Hematopoietic multipotent progenitor cell treated with erythropoietin and hydrocortisone succinate and interleukin-3 and kit ligand, for 17 days (in vitro differentiated cells): ENCODE measurements around the gene MYO1A.
"Not testable (repeated sequence)": the region's sequence is repeated elsewhere in the genome, so short reads cannot be mapped to it uniquely, and the experiment has no call there.

Source experiments
- DNase-seq: peaks from one replicate; pipeline ENCODE4 v3.0.0-alpha.2; 2015; ENCODE audit warnings: low spot score

Gene MYO1A

DNA sequence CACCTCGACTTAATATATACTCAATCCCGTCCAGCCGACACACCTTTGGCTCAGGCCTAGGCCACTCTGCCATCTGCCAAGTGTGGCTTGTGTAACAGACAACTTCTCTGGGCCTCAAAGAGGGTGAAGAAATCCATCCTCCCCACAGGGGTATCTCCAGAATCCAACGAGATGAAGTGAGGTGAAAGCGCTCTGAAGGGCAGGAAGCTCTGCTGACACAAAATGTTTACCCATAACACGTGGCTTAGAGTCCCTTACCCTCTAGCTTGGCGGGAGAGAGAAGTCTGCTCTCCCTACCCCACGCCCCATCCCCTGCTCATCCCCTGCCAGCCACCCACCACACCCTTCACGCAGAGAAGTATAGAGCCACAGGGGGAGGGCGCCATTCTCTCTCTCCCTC lies 56.6 kb downstream of the MYO1A start:
- no peak for DNase-seq

DNA sequence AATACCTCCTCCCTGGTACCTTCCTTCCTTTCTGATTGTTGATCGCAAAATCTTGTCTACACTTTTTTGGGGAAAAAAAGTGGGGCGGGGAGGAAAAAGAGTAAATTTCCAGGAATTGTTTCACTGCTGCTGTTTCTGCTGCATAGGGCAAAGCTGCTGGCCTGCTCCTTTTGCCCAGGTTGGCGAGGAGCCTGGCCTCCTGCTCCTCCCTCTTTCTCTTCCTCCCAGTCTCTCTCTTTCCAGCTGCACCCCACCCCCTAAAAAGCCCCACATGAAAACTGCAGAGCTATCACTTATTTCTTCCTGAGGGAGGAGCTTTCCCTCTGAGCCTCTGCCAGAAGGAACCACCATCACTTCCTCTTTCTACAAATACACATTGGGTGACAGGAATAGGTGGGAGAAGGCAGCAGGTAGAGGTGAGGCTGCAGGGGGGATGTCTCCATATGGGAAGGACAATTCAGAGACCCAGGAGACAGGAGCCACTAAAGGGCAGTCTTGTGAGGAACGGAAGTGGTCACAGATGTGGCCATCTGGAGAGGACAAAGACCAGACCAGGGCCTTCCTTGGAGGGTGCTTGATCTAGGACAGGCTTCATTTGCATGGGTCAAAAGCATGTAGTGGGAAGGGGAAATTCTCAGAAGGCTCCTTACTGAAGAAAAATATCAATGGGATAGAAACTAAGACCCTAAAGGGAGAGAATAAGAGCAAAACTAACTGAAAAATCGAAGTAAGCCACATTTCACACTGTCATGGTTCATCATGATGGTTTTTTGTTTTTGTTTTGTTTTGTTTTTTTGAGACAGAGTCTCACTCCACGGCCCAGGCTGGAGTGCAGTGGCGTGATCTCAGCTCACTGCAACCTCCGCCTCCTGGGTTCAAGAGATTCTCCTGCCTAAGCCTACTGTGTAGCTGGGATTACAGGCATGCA lies 58.3 kb downstream of the MYO1A start:
- DNase-seq, result no peak

DNA sequence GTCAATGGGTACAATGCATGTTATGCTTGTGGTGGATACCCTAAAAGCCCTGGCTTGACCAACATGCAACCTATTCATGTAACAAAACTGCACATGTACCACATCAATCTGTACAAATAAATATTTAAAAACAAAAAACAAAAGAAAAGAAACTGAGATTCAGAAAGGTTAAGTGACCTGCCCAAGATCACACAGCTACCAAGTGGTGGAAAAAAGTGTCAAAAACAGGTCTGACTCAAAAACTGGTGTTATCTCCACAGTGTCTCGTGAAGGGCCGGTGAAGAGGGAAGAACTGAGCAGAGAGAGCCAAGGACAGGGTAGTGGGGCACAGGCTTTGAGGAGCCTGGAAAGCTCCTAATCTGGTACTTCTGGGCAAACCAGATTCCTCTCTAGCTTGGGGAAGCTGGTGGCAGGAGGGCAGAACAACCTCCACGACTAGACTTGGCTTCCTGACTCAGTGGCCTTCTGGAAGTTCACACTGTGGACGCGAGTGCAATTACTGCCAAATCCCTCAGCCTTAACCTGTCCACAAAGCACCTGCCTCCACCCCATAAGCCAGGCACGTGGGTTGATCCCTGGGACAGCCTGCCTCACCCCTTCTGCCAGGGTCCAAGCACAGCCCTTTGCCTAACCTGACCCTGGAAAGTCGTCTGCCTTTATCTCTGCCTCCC lies 59.1 kb downstream of the MYO1A start:
- DNase-seq, result no peak

DNA sequence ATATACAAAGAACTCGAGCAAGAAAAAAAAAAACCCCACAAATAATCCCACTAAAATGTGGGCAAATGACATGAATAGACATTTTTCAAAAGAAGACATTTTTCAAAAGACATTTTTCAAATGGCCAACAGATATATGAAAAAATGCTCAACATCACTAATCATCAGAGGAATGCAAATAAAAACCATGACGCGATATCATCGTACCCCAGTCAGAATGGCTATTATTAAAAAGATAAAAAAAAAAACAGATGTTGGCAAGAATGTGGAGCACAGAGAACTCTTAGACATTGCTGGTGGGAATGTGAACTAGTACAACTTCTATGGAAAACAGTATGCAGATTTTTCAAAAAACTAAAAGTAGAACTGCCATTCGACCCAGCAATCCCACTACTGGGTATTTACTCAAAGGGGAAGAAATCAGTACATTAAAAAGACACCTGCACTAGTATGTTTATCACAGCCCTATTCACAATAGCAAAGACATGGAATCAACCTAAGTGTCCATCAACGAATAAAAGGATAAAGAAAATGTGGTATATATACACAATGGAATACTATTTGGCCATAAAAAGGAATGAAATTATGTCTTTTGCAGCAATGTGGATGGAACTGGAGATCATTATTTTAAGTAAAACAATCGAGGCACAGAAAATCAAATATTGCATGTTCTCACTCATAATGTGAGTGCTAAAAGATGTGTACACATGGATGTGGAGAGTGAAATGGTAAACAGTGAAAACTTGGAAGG lies 59.9 kb downstream of the MYO1A start:
- no peak for DNase-seq

DNA sequence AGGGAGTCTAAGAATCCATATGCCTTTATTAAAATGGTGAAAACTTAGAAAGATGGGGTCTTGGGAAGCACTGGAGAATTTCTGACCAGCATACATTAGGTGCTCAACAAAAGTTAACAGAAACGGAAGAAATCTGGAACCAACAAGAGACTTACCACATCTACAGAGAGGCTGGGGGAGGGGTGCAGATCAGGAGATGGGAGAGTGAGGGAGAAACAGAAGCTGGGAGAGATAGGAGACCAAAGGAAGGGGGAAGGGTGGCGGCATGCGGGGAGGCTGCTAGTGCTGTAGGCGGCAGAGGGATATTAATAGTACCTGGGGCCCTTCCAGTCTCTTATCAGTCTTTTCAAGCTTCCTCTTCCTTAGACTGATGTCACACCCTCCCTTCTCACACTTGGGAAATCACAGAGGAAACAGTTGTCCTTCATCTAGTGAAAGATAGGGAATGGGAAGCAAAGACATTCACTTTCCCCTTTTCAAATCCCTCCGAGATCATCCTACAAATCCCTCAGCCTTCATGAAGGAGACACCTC lies 61.7 kb downstream of the MYO1A start:
- peak; percentile 29 for DNase-seq

DNA sequence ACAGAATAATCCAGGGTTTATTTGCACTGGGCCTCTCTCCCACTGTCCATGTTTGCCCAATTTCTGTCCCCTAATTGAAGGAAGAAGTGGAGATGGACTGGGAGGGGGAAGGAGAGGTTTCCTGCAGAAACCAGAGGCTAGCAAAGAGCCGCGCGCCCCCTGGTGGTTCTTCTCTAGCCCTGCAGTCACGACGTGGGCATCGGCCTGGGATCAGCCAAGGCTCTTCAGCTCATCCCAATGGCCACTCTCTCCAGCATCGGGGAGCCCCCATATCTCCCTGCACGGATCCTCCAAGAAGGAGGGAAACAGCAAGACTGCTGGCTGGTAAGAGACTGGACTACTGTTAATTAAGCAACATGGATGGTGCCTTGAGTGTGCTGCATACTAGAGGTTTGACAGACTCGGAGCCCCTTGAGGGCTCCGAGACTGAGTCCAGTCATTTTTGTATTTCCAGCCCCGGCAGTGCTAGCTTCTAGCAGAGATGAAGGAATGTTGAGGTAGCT lies 62.3 kb downstream of the MYO1A start:
- DNase-seq, result peak; percentile 83

DNA sequence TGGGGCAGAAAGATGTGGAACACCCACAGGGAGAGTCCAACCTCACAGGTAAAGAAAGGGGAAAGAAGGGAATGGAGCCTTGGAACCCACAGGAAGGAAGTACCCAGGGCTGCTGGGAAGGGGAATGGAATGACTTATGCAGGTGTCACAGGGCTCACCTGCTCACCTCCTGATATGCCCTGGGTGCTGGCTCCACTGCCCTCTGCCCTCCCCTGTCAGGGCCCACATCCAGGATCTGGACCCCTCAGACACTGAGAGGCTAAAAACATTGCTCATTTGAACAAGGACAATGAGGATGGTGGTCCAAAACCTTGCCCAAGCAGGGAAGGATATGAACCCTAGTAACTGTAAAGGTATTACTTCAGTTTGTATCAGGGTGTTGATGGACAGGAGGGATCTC lies 62.9 kb downstream of the MYO1A start:
- peak; percentile 11 for DNase-seq

DNA sequence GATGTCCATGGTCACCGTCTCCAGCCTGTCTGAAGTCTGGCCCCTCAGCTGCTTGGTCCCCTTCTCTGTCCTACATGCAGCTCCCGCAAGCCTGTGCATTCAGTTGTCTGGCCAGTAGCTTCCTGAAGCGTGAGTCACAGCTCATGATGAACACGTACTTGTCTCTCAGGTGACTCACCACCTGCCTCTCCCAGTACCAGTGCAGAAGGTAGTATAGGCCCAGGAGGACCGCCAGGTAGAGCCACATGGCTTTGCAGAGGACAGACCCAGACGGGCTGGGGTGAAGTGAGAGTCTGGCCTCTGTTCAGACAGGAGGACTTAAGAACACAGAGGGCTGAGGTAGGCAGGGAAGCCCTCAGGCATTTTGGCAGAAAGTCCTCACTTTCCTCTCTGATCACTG lies 64.2 kb downstream of the MYO1A start:
- not testable (repeated sequence) for DNase-seq

DNA sequence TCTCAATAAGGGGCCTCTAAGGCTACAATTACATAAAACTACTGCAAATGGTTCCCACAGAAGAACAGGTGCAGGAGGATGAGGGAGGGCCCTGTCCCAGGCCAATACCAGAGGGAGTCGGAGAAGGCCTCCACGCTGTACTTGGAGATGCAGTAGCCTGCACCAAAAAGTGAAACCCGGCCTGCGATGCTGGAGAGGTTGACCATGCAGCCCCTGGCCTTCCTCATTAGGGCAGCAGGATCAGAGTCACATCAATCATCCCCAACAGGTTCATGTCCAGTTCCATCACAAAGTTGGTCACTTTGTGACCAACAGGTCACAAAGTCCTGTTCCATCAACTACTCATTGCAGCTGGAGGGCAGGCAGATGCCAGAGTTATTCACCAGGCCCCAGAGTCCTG lies 66.5 kb downstream of the MYO1A start:
- DNase-seq, result no peak

DNA sequence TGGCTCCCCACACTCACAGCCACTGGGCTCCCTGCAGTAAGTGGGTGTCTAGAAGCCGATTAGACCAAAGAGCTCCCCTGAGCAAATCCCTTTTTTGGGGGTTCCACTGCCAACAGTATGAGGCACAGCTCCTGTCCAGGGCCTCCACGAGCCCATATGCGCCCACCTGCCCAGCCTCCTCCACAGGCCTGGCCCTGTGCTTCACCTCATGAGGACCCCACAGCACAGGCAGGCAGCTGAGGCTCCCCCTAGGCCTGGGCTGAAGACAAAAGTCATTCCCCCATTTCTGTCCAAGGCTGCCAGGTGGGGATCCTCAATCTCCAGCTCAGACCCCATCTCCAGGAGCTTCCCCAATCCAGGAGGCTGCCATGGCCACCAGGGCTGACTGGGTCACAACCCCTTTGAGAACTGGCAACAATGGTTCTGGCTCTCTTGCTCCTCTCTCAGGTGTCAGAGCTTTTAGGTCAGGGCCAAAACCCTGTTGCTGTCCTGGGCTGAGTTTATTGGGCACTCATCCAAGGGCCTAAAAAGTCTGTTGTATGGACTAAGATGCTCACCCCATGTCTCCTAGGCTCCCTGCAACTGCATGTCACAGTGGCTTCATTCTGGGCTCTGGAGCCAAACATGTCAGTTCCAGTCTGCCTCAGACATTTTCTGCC lies 67.2 kb downstream of the MYO1A start:
- DNase-seq, result not testable (repeated sequence)

DNA sequence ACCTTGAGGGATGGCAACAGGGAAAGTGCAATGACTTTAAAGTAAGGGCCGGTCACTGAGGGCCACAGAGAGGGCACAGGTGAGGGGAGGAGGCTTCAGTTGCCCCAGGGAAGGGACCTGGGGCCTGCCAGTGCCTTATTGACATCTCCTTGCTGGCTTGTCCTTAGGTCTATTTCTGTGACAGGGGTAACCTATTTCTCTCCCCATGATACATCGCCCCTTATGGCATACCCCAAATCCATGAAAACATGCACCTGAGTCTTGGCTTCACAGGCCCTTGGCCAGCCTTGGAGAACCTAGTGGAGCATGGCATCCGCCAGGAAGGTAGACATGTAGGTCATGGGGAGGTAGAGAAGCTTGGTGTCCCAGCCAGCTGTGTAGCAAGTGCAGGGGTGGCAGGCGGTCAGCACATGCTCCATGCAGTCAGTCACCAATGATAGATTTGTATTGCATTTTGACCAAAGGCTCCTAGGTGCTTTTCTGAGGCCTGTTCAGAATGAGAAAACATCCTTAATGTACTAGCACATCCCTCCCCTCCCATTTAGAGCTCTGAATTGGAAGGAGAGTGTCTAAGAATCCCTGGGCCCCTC lies 68.9 kb downstream of the MYO1A start:
- DNase-seq, result no peak

DNA sequence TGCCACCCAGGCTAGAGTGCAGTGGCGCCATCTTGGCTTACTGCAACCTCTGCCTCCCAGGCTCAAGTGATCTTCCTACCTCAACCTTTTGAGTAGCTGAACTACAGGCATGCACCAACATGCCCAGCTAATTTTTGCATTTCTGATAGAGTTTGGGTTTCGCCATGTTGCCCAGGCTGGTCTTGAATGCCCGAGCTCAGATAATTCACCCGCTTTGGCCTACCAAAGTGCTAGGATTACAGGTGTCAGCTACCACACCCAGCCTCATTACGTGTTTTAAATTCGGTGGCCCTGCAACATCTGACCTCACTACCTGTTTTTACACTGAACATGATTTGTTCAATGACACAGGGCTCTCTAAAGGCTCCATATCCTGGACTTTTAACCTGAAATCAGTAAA lies 69.7 kb downstream of the MYO1A start:
- no peak for DNase-seq

DNA sequence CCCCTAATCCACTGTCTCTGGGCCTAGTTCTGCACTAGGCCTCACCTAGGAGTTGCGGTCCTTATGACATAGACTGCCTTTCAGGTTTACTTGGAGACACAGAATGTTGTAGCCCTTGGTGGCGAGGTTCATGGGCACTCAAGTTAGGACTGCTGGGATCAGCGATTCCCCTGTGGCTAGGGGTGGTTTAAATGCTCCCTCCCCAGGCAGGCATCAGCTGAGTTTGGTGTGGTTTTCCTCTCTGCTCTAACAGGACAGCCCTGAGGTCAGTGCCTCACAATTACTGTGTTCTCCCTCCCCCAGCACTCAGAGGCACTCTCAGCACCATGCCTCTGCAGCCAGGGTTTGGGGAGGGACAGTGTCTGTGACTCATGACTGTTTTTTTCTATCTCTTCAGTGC lies 70.3 kb downstream of the MYO1A start:
- DNase-seq, result no peak
